Measurements from ENCODE around the gene CASZ1. TPM values are rescaled to one million over a fixed set of nuclear protein-coding genes. Genes with fewer than 3 reads are reported as not detected.

The CASZ1 gene
- total RNA-seq, 1 experiment from 2014 or later: 11.7 TPM

GRCh38 chr1:10705953-10706352 is 90.5 kb downstream of the CASZ1 start:
- peaks cover 13% of the 10 kb centered on the region for H3K27me3 Mint-ChIP-seq (ENCODE audit: low read depth)
- POLR2A ChIA-PET: no interaction called here

DNA sequence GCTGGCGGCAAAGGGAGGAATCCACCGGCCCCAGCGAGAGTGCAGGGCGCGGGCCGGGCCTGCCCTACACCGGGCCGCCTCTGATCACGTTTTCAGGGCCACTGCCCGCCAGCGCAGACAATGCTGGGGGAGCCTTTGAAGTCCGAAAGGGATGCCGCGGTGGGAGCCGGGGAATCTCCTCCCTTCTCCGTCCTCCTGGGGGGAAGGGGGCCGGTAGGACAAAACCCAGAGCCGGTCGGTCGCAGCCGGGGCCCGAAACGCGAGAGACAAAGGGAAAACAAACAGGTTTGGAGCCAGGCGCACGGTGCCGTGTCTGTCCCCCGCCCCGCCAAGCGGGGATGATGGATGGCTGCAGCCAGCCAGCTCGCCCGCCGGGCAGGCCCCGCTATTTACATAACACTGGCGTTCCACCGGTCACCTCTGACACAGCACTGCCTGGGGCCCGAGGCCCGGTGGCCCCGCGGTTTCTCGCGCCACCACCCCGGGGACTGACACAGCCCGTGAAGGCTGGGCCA is 92.0 kb downstream of the CASZ1 start:
- peak; percentile 83 for ATAC-seq
- CTCF ChIA-PET: interaction anchor here (1.2 kb wide), 2 partner anchors 20 to 49 kb away, joined by 3 read pairs; no protein-coding TSS in a partner anchor
- TF ChIP-seq MAX (CRISPR knock-in tag; IDR thresholded peaks at IDR 0.05): peak; percentile 3; the same call in 1 of the 2 replicates
- TF ChIP-seq ZNF416 (CRISPR knock-in tag; IDR thresholded peaks at IDR 0.05): no peak
- no peak; the same call in 1 of the 2 replicates for TF ChIP-seq FOXP1 (CRISPR knock-in tag; IDR thresholded peaks at IDR 0.05; ENCODE audit: borderline replicate concordance)
- TF ChIP-seq ZNF263 (CRISPR knock-in tag; IDR thresholded peaks at IDR 0.05; ENCODE audit: low read depth): peak; percentile 28; the same call in 1 of the 2 replicates
- 0 out of 2 replicates have a peak, but pooled peaks have one; percentile 9 for TF ChIP-seq USF2 (CRISPR knock-in tag; IDR thresholded peaks at IDR 0.05)
- TF ChIP-seq, protein P1, sequence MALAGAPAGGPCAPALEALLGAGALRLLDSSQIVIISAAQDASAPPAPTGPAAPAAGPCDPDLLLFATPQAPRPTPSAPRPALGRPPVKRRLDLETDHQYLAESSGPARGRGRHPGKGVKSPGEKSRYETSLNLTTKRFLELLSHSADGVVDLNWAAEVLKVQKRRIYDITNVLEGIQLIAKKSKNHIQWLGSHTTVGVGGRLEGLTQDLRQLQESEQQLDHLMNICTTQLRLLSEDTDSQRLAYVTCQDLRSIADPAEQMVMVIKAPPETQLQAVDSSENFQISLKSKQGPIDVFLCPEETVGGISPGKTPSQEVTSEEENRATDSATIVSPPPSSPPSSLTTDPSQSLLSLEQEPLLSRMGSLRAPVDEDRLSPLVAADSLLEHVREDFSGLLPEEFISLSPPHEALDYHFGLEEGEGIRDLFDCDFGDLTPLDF (CRISPR knock-in tag; IDR thresholded peaks at IDR 0.05): peak; percentile 64; the same call in 1 of the 2 replicates
- TF ChIP-seq EMX1 (CRISPR knock-in tag; IDR thresholded peaks at IDR 0.05): no peak
- TF ChIP-seq, protein P2, sequence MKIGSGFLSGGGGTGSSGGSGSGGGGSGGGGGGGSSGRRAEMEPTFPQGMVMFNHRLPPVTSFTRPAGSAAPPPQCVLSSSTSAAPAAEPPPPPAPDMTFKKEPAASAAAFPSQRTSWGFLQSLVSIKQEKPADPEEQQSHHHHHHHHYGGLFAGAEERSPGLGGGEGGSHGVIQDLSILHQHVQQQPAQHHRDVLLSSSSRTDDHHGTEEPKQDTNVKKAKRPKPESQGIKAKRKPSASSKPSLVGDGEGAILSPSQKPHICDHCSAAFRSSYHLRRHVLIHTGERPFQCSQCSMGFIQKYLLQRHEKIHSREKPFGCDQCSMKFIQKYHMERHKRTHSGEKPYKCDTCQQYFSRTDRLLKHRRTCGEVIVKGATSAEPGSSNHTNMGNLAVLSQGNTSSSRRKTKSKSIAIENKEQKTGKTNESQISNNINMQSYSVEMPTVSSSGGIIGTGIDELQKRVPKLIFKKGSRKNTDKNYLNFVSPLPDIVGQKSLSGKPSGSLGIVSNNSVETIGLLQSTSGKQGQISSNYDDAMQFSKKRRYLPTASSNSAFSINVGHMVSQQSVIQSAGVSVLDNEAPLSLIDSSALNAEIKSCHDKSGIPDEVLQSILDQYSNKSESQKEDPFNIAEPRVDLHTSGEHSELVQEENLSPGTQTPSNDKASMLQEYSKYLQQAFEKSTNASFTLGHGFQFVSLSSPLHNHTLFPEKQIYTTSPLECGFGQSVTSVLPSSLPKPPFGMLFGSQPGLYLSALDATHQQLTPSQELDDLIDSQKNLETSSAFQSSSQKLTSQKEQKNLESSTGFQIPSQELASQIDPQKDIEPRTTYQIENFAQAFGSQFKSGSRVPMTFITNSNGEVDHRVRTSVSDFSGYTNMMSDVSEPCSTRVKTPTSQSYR (CRISPR knock-in tag; IDR thresholded peaks at IDR 0.05): peak; percentile 72; the same call in 1 of the 2 replicates
- TF ChIP-seq FOXK1 (CRISPR knock-in tag; IDR thresholded peaks at IDR 0.05): peak; percentile 78
- TF ChIP-seq, protein P3, sequence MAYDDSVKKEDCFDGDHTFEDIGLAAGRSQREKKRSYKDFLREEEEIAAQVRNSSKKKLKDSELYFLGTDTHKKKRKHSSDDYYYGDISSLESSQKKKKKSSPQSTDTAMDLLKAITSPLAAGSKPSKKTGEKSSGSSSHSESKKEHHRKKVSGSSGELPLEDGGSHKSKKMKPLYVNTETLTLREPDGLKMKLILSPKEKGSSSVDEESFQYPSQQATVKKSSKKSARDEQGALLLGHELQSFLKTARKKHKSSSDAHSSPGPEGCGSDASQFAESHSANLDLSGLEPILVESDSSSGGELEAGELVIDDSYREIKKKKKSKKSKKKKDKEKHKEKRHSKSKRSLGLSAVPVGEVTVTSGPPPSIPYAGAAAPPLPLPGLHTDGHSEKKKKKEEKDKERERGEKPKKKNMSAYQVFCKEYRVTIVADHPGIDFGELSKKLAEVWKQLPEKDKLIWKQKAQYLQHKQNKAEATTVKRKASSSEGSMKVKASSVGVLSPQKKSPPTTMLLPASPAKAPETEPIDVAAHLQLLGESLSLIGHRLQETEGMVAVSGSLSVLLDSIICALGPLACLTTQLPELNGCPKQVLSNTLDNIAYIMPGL (CRISPR knock-in tag; IDR thresholded peaks at IDR 0.05): peak; percentile 65; the same call in 1 of the 2 replicates
- TF ChIP-seq ATF1 (CRISPR knock-in tag; IDR thresholded peaks at IDR 0.05): peak; percentile 53; the same call in 1 of the 2 replicates
- TF ChIP-seq TCF7 (CRISPR knock-in tag; IDR thresholded peaks at IDR 0.05; ENCODE audit: low read depth): no peak
- TF ChIP-seq, protein P4, sequence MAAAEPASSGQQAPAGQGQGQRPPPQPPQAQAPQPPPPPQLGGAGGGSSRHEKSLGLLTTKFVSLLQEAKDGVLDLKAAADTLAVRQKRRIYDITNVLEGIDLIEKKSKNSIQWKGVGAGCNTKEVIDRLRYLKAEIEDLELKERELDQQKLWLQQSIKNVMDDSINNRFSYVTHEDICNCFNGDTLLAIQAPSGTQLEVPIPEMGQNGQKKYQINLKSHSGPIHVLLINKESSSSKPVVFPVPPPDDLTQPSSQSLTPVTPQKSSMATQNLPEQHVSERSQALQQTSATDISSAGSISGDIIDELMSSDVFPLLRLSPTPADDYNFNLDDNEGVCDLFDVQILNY (CRISPR knock-in tag; IDR thresholded peaks at IDR 0.05): 0 out of 2 replicates have a peak, but pooled peaks have one; percentile 83
- TF ChIP-seq, protein P5, sequence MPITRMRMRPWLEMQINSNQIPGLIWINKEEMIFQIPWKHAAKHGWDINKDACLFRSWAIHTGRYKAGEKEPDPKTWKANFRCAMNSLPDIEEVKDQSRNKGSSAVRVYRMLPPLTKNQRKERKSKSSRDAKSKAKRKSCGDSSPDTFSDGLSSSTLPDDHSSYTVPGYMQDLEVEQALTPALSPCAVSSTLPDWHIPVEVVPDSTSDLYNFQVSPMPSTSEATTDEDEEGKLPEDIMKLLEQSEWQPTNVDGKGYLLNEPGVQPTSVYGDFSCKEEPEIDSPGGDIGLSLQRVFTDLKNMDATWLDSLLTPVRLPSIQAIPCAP (CRISPR knock-in tag; IDR thresholded peaks at IDR 0.05): no peak

More at GRCh38 chr1:10705953-10706352, 90.5 kb downstream of the CASZ1 start:
- Mint-ChIP-seq H3K4me1 (peaks cover 21% of the 10 kb centered on the region), H3K36me3 (no peaks in the 10 kb centered on the region), H3K4me3 (no peak overlapping the region), H3K27ac (no peak overlapping the region), H3K9me3 (no peaks in the 10 kb centered on the region)
- CTCF ChIA-PET: no interaction called here
- TF ChIP-seq TCF7 (CRISPR knock-in tag; IDR thresholded peaks at IDR 0.05; ENCODE audit: low read depth): no peak
- TF ChIP-seq, protein P6, sequence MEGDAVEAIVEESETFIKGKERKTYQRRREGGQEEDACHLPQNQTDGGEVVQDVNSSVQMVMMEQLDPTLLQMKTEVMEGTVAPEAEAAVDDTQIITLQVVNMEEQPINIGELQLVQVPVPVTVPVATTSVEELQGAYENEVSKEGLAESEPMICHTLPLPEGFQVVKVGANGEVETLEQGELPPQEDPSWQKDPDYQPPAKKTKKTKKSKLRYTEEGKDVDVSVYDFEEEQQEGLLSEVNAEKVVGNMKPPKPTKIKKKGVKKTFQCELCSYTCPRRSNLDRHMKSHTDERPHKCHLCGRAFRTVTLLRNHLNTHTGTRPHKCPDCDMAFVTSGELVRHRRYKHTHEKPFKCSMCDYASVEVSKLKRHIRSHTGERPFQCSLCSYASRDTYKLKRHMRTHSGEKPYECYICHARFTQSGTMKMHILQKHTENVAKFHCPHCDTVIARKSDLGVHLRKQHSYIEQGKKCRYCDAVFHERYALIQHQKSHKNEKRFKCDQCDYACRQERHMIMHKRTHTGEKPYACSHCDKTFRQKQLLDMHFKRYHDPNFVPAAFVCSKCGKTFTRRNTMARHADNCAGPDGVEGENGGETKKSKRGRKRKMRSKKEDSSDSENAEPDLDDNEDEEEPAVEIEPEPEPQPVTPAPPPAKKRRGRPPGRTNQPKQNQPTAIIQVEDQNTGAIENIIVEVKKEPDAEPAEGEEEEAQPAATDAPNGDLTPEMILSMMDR (IDR thresholded peaks at IDR 0.05): no peak
- no peak for TF ChIP-seq ZNF219 (CRISPR knock-in tag; IDR thresholded peaks at IDR 0.05; ENCODE audit: borderline replicate concordance)
- no peak for TF ChIP-seq FOXP4 (CRISPR knock-in tag; IDR thresholded peaks at IDR 0.05)
- no peak for TF ChIP-seq EMX1 (CRISPR knock-in tag; IDR thresholded peaks at IDR 0.05)
- no peak for ATAC-seq
- DNase-seq (ENCODE audit: low spot score): no peak

More for the DNA sequence above, 92.0 kb downstream of the CASZ1 start:
- Mint-ChIP-seq H3K9me3 (no peaks in the 10 kb centered on the region), H3K27me3 (ENCODE audit: low read depth) (peaks cover 13% of the 10 kb centered on the region), H3K27ac (peak overlapping the region; percentile 93; the same call in 1 of the 2 replicates), H3K4me1 (peaks cover 24% of the 10 kb centered on the region), H3K36me3 (no peaks in the 10 kb centered on the region), H3K4me3 (peak overlapping the region; percentile 65)
- POLR2A ChIA-PET: no interaction called here
- peak; percentile 84 for DNase-seq (ENCODE audit: low spot score)

Measured in WTC11 (cell line).